GM19438 (cell line): ENCODE measurements around the gene GRIK1.

Experiments
- ATAC-seq: cut with Tn5 transposase; IDR thresholded peaks from one replicate; pipeline ENCODE4 v1.9.1; 2021; ENCODE audit warnings: low read depth; ENCODE audit not compliant: unreplicated experiment

The GRIK1 gene

DNA sequence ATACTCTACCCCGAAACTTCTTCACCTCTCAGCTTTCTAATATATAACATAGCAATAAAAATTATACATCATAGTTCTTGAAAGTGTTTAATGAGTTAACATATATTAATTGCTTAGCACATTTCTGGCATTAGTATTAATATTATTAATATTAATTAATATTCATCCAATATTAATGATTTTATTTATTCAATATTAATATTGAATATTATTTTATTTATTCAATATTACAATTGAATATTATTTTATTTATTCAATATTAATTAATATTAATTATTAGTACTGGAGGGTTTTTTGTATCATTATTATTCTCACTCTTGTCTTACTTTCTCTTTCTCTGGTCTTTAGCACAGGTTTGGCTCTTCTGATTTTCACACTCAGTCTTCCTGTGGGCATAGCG lies 105.2 kb downstream of the GRIK1 start:
- no peak for ATAC-seq

DNA sequence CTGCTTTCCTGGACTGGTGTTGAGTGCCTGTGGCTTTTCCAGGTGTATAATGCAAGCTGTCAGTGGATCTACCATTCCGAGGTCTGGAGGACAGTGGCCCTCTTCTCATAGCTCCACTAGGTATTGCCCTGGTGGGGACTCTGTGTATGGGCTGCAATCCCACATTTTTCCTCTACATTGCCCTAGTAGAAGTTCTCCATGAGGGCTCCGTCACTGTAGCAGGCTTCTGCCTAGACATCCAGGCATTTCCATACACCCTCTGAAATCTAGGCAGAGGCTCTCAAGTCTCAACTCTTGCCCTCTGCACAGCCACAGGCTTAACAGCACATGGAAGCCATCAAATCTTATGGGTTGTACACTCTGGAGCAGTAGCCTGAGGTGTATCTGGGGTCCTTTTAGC lies 107.6 kb downstream of the GRIK1 start:
- ATAC-seq = no peak

DNA sequence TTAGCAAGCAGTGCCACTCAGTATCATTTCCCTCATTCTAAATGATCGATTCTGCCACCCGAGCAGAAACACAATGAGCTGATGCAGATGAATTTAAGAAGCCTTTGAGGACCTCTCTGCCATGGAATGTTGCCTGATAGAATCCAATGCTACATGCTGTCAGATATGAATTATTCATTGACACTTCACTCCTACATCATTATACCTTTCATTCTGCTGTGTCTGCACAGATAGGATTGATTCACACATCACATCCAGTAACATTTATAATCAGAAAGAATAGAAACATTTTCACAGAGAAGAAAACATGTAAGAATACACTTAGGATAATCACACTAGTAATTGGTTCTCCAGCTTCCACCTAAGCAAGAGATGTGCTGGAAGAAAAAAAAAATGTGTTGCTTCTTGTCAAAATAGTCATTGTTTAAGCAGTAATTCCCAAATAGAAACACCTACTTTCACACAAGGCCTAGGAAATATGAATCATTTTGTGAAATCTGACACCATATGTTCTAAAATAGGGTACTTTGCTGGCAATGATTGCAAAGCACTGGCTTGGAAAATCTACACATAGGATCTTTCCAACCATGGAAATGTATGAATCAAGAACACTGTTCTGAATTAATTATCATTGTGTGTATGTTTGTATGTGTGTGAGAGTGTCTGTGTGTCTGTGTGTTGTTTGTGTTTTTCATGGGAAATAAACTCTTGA lies 110.1 kb downstream of the GRIK1 start:
- ATAC-seq = no peak

DNA sequence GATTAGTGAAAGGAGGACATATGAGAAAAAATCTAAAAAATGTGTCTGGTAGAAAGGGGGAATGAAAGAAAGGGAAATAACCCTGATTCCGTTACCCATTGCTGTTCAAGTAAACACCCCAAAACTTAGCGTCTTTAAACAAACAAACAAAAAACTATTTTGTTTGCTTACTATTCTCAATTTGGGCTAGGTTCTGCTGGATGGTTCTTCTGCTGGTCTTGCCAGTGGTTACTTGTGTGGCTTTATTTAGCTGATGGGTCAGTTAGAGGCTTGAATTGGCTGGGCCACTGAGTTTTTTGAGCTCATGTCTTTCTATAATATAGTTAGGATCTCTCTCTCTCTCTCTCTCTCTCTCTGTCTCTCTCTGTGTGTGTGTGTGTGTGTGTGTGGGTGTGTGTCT lies 112.1 kb downstream of the GRIK1 start:
- no peak for ATAC-seq

DNA sequence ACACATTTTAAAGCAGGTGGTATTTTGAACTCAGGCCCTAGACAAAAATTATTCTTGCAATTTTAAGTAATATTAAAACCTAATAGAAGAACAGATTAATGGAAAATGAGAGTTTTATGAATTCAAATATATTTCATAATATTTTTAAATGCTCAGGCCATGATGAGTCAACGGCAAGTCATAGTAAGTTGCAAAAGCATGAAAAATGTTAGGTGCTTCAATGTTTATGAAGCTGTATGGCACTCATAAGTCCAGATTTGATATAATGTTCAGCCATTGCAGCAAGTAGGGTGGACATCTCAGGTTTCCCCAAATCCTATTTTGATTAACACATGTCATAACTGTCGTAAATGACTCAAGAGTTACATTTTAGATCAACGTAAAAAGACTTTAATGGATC lies 112.6 kb downstream of the GRIK1 start:
- no peak for ATAC-seq

DNA sequence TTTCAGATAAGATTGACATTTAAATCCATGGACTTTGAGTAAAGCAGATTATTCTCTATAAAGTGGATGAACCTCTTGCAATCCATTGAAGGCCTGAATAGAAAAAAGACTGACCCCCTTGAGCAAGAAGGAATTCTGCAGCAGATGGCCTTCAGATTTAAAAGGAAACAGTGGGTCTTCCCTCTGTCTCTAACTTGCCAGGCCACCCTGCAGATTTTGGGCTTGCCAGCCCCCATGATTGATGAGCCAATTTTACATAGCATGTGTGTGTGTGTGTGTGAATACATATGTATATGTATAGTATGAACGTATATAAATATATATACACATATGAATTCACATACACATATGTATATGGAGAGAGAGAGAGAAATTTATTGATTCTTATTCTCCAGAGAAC lies 113.4 kb downstream of the GRIK1 start:
- ATAC-seq = no peak

DNA sequence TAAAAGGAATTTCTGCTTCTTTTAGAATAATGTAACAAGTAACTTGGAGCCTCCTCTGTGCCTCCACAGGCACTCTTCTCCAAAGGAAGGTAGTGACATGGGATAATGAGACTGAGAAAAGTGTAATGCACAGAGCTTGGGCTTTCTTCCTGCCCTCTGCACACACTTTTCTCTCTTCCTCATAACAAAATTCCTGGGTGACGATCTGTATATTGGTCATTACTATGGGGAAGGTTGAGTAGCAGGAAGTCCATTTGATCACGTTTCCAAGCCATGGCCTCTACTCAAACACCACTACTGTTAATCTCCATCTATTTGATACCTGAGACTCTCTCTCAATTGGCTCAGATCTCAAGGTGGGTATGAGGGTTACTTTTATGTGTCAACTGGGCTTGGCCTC lies 113.9 kb downstream of the GRIK1 start:
- no peak for ATAC-seq

DNA sequence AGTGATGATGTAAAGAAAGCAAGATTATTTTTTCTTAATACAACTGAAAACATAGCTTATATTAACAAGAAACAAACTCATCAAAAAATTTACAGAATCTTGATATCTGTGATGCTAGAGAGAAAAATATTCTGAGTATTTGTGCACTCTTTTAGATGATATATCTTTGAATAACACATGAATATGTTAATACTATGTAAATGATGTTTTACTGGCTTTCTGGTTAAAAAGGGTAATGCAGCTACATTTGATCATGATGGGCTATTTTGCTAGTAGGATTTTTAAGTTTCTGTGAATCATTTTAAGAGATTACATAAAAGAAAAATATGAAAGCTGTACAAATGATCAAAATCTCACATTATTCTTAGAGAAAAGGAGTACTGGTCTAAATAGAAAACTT lies 114.5 kb downstream of the GRIK1 start:
- no peak for ATAC-seq

DNA sequence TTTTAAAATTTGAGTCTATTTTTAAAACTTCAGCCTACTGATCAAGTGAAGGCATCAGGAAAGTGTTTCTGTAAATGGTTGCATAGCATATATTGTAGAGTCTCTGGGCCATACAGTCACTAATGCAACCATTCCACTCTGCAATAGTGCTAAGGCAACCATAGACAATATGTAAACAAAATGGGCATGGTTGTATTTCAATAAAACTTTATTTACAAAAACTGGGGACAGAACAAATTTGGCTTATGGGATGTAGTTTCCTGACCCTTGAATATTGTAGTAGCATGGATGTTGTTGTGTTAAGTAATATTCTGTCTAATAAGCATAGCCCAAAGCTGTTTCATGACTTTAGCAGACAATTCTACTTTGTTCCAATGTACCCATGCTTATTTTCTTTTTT lies 117.7 kb downstream of the GRIK1 start:
- no peak for ATAC-seq

DNA sequence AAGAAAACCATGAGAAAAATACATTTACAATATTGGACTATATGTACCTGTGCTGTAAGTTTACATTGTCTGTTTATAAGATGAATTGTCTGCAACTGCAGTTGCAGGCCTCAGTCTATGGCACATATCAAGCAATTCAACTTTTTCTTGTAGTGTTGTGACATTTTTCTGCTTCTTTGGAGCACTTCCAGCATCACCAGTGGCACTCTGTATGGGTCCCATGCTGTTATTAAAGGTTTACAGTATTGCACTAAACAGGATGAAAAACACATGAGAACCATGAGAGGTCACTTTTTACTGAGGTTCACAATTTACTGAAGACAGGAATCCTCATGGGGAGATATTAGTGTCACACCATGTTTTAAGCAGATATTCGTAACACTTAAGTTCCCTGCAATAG lies 118.6 kb downstream of the GRIK1 start:
- no peak for ATAC-seq

DNA sequence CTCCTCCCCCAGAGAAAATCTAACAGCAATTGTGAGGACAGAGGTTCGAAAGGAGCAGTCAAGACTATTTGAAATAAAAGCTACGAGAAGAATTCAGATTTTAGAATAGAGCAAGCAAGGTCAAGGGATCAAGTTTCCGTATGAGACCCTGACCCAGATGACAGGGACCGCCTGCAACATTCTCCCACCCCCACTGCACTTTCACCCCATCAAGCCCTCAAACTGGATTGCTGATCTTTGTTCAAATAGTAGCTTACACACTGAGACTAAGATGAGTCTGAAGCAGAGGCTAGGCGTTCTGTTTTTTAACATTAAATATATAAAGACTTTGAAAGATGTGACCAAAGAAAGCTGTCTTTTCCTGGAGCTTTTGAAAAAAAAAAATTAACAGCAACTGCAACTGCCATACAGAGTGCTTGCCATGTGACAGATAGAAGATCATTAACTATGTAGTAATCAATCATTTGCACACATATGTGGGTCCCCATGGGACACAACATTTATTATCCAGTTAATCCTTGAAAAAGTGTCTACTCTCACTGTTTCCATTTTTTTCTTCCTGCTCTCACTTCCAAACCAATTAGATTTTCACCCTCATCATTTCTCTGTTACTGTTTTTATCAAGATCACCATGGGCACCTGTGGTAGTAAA lies 120.0 kb downstream of the GRIK1 start:
- ATAC-seq = no peak

DNA sequence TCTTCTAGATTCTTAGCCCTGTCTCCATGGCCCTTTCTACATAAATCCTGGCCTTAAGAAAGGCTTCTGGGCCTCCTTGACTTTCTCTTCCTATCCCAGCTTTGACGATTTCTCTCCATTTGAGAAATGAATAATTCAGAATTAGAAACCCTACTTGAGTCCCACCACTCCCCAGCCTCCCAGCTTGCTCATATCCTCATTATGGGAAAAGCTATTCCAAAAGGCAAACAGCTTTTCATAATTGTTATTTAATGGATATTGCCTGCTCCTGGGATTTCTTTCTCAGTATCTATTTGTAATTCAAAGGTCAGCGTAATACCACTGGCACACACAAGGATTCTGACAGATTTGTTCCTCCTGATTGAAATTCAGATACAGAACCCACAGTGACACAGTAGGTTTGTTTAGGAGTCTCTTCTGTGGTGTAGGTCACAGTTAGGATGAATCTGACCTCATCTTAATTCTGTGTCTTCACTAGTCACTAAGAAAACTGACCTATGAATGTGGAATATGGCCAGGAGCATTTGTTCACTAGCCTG lies 121.3 kb downstream of the GRIK1 start:
- no peak for ATAC-seq

DNA sequence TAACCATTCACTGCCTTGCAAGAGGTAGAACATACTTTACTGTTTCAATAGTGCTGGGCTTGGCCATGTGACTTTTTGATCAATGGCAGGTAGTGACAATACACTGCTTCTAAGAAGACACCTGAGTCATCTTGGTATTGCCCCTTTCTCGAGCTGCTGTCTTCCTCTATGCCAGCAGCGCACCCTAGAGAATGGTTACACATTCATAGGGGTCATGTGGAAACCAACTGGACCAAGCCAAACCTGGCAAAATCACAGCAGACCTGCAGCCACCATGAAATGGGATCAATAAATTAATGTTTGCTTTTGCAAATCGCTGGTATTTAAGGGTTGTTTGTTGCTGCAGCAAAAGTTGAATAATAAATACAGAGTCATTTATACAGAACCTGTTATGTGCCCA lies 122.3 kb downstream of the GRIK1 start:
- ATAC-seq = no peak

DNA sequence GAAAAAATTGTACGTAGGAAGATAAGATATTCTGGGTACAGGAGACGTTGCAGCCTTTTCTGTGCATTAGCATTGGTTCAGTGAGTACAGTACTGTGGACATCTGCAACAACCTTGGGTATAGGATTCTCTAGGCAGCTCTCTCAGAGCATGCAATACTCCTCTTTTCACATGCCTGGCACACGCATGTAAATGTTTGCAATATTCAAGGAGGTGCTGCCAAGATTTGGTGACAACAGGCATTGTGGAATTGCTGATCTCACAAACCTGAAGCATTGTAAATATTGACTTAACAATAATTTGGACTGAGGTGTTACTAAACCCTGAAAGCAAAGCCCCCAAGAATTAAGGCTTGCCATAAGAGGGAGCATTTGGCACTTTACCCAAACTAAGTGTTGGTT lies 126.8 kb downstream of the GRIK1 start:
- ATAC-seq = no peak

DNA sequence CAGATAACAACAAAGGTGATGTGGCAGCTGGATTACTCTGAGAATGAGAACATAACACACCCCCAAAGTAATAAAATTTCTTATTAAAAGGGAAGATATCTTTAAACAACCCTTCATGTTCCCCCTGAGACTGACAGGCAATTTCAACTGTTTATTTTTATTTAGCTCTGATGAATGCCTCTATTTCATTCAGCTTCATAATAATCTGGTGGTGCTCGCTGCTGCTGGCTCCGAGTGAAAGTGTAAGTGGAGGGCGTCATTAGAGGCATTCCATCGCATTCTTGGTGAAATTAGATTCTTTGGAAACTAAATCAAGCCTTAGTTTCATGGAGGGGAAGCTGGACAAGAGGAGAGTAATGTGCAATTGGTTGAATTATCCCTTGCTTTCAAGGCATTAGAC lies 128.9 kb downstream of the GRIK1 start:
- ATAC-seq = no peak

DNA sequence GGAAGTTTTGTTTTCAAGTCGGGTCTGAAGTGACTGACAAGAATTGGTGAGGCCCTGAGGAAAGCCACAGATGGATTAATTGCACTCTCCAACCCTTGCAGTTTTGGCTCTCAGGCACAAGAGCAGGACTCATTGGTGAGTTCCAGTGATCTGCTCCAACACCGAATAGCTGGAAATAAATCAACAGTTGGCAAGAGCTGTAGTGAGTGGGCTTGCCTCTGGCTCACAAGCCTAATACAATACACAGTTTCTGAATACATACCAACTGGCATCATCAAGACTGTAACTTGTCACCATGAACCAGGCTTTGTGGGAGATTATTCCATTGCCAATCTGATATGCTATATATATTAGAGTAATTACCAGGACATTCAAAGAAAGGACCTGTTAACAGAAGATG lies 131.6 kb downstream of the GRIK1 start:
- ATAC-seq = no peak

DNA sequence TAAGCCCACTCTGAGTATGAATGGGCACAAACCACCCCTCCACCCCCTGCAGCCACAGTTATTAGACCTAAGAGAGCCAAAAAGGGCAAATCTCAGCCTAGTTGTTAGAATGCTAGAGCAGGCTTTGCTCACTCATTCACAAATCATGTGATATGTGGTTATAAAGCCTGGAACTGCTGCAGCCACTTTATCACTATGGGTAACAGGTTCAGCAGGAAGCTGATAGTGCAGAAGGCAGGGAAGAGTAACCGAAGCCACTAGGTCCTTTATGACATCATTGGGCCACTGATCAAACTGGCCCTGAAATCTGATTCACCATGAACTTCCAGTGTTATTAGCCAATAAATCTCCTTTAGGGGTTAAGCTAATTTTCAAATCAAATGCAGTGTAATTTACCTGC lies 134.7 kb downstream of the GRIK1 start:
- ATAC-seq = no peak

DNA sequence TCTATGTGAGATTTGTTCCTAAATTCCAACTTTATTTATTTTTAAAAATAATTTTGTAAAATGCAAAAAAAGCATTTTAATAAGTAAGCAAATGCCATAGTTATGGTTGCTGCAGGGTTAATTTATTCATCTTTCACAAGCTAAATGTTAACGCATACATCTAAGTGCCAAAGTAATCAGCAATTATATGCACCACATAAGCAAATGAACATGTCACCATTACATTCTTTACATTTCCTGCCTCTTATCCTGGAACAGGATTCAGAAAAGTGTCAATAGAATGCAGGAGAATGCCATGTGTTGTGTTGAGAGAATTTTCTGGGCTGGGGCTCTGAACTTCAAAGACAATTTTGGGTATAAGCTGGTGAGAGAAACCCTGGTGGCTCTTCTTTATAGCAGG lies 136.6 kb downstream of the GRIK1 start:
- no peak for ATAC-seq

DNA sequence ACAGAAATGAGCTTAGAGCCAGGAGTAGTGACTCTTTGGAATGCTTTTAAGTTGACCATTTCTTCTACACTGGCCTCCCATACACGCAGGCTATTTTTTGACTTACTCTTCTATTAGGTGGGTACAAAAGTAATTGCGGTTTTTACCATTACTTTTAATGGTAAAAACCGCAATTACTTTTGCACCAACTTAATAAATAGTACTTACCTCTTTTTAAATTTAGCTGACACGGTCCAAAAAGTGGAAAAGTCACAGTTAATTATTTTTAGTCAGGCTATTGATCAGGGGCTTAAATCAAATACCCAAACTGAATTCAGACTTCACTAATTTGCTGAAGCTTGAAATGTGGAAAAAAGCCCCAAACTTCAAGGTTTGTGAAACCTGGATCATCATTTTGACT lies 138.7 kb downstream of the GRIK1 start:
- ATAC-seq = no peak

DNA sequence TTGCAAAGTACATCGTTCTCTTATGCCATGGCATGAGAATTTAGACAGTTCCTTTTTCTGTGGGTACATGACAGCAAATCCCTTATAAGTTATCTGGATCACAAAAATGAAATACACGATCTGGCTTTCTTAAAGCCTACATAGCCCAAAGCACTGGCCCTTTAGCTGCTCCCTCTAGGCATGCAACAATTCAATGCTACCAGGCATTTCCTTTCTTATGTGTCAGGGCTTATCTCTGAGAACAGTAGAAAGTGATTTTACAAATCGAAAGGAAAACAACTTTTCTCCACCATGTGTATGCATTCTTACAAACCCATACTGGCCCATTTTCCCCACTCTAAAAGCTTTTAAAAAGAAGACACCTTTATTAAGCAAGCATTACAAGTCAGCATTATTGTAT lies 139.7 kb downstream of the GRIK1 start:
- no peak for ATAC-seq

DNA sequence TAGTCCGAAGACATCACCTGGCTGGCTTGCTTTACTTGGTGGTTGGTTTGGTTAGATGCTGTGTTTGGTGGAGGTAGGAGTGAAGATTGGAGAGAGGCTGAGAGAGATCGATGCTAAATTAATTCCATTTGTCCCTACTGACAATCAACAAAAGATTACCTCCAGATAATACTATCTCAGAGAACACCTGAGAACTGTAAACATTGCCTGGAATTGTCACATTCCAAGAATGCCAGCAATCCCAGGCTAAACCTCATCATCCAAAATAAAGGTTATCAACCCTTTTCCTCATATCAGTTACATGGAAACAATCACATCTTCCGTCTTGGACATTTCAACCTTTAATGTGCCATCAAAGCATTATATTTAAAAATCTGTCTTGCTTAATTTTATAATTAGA lies 141.0 kb downstream of the GRIK1 start:
- no peak for ATAC-seq

DNA sequence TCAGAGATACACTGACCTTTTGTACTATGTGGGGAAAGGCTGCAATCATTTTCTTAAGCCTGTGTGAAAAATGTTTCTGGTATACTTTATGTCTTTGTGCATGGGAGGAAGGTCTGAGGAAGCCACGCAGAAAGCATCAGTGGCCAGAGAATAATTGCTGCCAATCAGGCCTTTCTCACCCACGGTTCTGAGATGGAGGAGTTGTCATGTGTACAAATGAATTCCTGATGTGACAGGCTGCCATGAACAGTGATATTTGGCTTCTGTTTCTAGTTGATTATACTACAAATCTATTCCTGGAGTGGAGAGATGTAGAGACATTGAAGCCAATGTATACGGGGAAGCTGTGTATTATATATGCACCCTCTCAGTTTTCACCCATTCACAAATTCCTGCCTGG lies 142.6 kb downstream of the GRIK1 start:
- no peak for ATAC-seq
